GDM1 (cell line): Measurements from ENCODE around the gene GLP2R.

ENCODE experiments used
- DNase-seq: peaks from one replicate; lab custom pipeline; 2025; lab: John Stamatoyannopoulos, UW

GLP2R gene

DNA sequence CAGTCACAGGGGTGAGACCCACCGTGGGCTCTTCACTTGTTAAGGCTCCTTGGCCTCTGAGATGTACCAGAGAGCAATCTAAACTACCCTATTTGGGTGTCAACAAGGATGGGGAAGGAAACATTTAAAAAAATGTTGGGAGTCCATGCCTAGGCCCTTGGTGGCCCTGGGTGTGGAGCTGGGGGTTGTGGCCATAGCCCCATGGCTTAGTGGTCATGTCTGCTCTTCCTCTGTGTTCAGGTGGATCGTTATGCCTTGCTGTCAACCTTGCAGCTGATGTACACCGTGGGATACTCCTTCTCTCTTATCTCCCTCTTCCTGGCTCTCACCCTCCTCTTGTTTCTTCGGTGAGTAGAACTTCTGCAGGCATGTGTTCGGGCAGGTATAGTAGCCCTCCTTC lies 28.5 kb downstream of the GLP2R start:
- DNase-seq, result no peak

DNA sequence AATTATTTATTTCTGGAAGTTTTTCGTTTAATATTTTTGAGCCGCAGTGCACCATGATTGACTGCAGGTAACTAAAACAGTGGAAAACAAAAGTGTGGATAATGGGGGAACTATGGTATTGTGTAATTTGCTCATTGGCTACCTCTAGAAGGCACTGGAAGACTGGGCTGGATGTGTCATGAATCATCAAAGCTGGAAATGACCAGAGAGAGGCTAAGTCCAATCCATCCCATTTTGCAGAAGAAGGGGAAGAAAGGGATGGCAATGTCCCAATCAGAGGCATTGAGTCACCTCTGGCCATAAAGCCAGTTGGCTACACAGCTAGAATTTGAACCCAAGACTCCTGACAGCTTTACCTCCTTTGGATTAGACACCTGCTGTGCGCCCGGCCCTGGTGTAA lies 29.3 kb downstream of the GLP2R start:
- DNase-seq, result no peak

DNA sequence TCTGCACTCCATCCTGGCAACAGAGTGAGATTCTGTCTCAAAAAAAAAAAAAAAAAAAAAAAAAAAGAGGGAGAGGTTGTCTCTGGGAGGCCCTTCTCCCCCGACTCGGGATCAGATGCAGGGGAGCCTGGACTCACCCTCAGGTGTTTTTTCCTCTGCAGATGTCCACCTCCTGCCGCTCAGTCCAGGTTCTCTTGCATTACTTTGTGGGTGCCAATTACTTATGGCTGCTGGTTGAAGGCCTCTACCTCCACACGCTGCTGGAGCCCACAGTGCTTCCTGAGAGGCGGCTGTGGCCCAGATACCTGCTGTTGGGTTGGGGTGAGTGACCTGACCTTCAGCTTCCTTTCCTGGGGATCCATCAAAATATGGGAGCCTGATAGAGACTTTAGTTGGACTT lies 34.1 kb downstream of the GLP2R start:
- no peak for DNase-seq

DNA sequence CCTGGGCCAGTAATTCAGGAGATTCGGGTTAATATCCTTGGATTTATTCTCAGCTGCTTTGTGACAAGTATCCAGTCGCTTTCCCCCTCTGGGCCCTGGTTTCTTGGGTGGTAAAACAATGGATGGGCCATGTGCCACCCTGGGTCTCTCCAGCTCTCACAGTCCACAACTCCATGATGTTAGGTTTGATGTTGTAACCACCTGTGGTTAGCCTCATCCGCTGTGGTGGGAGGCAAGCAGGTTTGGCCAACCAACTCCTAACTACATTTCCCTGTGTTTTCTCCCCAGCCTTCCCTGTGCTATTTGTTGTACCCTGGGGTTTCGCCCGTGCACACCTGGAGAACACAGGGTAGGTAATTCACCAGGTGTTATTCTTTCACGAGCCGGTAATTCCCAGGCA lies 35.1 kb downstream of the GLP2R start:
- no peak for DNase-seq

DNA sequence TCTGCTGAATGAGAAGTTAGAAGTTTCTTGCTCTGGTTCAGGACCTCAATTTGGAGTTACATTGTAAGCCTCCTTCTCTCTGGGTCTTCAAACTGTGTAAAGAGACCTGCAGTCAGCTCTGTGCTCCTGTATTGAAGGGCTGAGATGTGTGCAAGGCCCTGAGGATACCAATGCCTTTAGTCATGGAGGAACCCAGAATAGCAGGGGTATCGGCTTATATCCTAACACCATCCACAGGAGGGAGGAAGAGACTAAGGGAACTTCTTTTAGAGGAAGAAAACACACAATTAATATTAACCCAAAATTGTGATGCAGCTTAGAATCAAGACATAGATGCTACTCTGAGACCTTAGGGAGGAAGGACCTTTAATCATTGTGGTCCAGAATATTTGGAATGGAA lies 36.5 kb downstream of the GLP2R start:
- DNase-seq, result no peak

DNA sequence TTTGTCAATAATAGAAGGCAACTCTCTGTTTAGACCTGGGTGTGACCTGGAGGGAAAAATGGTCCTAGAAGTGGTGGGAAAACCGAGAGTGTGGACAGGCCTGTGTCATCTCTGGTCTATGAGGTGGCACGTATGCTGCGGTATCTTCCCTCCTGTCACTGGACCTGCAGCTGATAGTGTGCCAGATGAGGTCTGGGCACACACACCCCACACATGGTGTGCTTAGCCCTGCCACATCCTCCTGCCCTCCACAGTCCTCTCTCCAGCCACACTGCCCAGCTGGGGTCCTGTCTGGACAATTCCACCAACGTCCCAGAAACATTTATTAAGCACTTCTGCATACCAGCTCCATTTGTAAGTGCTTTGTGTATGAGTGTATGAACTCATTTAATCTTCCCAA lies 37.2 kb downstream of the GLP2R start:
- no peak for DNase-seq

DNA sequence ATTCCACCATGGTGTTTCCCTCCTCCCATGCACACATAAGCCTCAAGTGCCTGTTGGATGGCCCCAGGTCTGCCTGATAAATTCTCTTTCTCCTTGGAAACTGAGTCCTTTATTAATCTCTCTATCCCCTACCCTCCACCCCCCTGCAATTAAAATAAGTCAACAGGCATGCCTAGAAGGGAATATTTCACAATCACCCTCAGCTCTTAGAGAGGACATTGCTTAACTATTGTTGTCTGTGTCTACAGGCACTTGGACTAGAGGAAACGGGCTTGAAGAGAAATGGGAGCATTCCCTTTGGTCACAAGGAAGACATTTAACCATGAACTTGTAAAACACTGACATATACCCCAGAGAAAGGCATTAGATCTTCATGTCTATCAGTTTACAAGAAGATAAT lies 39.9 kb downstream of the GLP2R start:
- DNase-seq, result no peak

DNA sequence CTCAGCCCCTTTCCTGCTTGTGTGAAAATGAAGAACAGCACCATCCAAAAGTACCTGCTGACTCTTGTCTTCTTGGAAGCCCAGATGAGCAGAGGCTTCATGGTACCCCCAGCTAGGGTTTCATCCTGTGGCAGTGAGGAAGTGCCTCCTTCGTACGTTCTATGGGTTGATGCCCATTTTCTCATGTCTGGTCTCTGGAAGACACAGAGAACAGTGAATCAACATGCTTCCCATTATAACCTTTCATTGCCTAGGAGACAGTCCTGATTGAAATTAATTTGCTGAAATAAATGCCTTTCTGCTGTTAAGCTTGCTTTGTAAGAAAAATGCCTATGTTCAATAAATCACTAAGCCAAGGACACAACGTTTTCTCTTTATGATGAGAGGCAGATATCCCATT lies 42.8 kb downstream of the GLP2R start:
- no peak for DNase-seq

DNA sequence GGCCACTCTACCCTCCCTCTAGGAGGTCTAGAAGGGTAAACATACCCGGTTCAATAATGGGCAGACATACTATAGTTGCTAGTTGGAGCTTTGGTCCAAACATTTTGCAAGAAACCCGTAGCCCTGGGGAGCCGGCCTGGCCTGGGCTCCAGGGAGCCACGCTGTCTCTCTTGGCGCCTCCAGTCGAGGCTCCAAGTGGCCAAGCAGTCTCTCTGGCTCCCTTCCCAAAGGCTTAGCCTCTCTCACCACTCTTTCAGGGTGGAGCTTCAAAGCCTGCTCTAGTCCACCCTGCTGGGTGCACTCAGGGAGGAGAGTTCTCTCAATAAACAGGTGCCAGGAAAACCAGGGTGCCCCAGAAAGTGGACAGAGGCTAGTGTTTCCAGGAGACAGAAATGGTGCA lies 47.1 kb downstream of the GLP2R start:
- DNase-seq, result no peak

DNA sequence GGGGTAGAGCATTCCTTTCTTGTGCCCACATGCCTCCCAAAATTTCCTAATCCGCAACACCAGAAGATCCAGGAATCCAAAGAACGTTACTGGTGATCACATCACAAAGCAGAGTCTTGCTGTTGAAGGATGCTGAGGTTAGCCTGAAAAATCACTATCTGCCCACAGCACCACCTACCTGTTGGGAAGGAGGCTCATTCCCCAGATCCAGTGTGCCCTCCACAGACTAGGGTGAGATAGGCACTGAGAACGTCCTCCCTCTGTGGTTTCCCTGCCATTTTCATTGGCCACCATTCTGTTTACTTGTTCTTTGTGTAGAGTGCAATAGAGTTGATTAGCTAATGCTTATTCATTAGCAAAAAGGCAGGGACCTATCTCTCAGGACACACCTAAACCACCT lies 49.0 kb downstream of the GLP2R start:
- no peak for DNase-seq

DNA sequence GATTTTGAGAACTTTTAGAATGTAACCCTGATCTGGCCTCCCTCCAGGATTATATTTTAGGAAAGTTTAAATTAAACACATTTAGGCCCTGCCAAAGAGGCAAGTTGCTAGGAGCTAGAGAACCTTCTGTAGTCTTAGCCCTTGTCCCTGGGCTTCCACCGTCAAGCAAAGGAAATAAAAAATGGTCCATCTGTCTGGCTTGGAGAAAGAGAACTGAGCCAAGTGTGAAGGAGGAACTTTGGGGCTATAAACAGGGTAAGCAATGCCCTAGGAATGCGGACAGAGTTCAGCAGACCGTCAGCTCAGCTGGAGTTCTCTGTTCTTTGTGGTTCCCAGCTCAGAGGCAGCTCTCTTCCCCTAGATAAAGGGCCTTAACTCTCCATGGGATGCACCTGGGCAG lies 49.7 kb downstream of the GLP2R start:
- no peak for DNase-seq

DNA sequence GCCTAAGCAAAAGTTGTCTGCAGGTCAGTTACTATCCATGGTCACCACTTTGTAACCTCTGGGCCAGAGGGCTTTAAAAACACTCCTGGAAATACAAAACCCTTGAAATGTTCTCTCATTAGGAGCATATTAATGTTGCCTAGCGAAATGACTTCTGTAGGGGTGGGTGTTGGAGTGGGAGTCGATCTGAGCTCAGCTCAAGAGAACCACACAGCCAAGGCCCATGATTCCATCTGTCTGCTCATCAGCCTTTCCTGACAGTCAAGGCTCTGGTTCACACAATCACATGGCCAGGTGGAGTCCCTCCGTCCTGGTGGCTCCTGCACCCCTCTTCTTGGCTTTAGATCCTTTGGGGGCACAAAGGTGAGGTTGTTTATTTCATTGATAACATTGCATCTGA lies 52.6 kb downstream of the GLP2R start:
- DNase-seq, result no peak

DNA sequence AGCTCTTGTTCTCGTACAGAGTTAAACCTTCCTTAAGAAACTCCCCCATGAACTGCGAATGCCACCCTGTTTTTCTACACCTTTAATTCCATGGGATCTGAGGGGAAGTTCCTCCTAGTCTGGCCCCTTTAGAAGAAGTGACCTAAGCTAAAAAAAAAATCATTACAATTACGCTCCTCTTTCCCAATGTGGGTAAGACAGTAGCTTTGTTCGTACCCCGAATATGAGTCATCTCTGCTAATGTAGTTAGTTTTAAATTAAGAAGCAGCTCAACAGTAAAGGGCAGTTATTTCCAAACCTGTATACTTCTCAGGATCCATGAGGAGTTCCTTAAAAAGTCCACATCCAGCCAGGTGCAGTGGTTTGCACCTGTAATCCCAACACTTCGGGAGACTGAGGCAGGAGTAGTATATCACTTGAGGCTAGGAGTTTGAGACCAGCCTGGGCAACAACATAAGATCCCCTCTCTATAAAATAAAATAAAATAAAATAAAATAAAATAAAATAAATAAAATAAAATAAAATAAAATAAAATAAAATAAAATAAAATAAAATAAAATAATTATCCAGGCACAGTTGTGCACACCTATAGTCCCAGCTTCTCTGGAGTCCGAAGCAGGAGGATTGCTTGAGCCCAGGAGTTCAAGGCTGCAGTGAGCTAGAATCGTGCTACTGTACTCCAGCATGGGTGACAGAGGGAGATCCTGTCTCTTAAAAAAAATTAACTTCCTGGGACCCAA lies 53.2 kb downstream of the GLP2R start:
- DNase-seq, result no peak

DNA sequence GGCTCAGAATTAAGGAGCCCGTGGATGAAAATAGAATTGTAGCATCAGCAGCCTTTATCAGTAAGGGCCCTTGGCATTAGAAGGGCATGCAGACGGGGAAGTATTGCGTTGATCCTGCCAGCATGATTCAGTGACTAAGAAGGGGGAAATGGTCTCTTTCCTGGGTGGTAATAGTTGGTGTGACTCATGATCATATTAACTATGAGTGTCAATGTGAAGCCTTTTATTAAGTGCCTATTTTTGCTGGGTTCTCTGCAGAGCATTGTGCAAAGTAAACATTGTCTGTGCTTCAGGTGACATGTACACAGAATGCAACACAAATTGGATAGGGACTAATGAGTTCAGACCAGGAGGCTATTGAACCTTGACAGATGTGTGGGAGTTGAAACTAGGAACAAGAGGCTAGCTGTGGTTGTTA lies 54.9 kb downstream of the GLP2R start:
- no peak for DNase-seq

DNA sequence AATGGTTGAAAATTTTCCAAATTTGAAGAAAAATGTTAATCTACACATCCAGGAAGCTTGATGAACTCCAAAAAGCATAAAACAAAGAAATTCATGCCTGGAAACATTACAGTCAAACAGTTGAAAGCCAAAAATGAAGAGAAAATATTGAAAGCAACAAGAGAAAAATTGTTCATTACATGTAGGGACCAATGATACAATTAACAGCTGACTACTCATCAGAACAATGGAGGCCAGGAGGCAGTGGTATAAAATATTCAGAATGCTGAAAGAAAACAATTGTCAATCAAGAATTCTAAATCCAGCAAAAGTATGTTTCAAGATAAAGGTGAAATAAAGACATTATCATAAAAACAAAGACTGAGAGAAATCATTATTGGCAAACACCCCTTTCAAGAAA lies 57.7 kb downstream of the GLP2R start:
- no peak for DNase-seq

DNA sequence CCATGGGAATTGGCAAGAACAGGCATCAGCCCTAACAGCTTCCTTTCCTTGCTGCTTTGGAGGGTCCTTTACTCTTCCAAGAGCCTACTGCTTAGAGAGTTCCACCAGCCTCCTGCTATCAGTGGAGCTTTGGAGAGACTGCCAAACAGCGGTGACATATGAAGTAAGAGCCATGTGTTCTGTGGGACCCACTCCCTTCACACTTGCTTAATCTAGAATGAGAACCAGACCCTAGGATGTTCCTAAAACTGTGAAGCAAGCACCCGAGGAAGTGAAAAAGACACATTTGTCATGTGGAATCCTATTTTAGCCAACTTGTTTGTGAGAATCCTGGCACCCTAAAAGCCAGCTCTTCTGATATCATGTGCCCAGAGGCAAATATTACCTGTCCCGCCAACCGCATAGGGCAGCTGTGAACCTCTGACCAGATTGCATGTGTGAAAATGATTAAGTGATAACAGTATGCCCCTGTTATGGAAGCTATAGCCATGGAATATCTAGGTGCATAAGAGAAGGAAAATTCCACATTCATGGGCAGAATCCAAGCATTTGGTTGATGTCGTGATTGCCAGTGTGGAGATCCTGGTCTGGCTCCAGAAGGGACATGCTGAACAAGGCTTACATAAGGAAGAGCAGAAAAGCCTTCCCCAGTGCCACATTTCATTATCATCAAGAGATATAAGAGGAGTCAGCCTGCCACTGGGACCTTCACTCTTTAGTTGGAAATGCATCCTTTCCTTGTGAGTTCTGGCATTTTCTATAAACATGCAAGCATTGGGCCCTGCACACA lies 60.6 kb downstream of the GLP2R start:
- no peak for DNase-seq

DNA sequence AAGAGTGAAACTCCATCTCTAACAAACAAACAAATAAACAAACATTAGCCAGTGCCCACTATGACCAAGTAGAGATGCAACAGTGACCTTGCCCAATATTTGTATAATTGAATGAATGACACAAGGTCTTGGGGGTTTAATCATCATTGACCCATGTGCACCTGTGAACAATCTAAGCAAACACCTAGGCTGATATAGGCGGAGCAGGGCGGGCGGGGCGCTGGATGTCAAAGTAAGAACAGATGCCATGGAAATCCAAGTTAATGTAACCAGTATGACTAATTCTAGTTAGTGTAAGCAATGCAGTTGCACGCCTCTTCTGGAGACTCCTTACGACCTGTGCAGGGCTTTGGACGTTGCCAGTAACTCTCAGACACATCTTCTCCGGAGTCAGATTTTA lies 61.8 kb downstream of the GLP2R start:
- no peak for DNase-seq

DNA sequence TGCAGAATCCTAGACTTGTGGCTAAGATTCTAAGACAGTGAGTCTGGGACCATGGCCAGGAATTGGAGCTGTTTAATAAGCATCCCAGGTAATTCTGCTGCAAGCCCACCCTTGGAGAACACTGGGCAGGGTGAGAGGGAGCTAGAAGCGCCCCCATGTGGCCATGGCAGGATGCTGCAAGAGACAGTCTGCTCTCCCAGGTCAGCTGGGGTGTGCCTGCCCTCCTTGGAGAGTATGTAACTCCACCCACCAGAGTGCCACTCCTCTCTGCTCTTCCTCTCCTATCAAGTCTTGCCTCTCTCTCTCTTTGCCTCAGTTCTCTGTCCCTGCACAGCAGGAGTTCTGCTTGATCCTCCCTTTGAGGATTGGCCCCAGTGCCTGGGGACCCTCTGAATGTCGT lies 64.4 kb downstream of the GLP2R start:
- no peak for DNase-seq

DNA sequence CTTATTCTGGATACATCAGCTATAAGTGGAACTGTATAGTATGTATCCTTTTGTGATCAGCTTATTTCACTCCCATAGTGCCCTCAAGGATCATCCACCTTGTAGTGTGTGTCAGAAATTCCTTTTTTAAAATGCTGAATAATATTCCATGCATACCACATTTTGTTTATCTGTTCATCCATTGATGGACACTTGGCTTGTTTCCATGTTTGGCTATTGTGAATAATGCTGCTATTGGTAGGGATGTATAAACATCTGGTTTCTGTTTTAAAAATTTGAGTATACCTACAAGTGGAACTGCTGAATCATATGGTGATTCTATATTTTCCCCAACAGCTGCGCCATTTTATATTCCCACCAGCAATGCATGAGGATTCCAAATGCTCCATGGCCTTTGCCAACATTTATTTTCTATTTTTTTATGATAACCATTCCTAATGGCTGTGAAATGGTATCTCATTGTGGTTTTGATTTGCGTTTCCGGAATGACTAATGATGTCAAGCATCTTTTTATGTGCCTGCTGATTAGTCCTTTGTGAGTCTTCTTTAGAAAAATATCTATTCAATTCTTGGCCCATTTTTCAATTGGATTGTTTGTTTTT lies 67.8 kb downstream of the GLP2R start:
- DNase-seq, result no peak

DNA sequence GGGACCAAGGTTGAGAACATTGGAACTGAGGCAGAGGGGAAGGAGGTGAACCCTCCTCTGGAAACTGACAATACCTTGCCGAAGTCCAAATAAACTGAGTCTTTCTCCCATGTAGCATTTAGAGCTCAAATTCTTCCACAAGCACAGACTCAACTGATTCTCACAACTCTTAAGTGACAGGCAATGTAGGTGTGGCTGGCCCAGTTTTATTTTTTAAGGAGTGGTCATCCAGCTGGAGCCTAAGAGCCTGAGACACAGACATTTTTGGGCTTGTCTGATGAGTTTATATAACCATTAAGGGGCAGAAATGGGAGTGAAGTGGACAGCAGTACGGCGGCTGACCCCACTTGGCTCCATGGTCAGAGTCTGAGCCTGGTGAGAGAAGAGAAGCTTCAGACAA lies 68.5 kb downstream of the GLP2R start:
- no peak for DNase-seq

DNA sequence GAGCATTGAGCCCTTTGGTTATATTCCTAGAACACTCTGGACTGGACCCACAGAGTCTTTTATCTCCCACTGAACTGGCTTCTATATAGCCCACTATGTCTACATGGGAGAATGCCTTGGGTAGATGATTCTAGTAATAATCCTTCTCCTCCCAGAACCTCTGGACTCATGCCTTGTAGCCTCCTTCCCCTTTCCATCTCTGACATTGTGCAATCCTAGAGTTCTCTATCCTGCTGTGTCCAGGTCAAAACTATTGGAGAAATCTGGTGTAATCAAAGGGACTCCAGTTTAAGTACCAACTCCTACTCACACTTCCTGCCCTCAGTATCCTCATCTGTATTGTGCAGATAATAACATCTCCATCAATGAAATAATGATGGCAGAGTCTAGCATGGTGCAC lies 70.2 kb downstream of the GLP2R start:
- no peak for DNase-seq

DNA sequence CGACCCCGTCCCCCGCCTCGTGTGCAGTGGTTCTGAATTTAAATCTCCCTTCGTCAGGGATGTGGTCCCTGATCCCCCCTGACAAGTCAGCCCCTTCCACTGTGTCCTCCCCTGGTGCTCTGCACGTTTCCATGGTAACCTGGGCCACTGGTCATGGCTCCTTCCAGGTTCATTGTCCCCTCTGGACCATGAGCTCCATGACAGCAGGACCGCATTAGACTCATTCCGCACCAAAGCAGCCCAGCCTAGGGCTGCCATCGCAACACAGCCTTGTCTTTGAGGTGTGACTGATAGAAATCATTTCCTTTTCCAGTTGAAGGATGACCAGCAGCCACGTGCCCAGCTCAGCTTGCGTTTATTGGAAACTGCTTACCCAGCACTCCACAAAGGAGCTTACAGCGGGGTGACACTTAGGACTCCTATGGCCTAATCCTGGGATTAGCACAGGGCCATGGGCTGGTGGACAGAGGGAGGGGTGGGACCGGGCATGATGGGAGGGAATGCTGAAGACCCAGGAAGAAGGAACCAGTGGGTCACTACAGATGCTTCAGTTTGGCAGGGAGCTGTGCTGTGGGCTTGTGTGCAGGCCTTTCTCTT lies 71.7 kb downstream of the GLP2R start:
- DNase-seq, result no peak

DNA sequence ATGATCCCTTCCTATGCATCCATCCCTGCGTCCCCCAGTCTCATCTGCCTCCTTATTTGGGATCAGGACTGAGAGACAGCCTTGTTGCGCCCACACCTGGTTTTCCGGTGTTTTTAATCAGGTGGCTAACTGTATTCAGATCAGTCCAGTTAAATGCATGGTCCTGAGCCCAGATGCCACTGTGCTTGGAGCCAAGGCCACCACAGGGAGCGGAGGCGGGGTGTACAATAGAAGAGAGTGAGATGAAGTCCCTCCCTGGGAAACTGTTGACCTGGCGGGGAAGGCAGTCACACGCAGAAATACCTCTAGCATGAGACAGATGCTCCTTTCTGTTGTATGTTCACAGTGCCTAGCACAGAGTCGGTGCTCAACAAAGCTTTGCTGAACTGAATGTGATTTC lies 73.1 kb downstream of the GLP2R start:
- no peak for DNase-seq
